ENCODE results near the gene ANKRD11.

DNA sequence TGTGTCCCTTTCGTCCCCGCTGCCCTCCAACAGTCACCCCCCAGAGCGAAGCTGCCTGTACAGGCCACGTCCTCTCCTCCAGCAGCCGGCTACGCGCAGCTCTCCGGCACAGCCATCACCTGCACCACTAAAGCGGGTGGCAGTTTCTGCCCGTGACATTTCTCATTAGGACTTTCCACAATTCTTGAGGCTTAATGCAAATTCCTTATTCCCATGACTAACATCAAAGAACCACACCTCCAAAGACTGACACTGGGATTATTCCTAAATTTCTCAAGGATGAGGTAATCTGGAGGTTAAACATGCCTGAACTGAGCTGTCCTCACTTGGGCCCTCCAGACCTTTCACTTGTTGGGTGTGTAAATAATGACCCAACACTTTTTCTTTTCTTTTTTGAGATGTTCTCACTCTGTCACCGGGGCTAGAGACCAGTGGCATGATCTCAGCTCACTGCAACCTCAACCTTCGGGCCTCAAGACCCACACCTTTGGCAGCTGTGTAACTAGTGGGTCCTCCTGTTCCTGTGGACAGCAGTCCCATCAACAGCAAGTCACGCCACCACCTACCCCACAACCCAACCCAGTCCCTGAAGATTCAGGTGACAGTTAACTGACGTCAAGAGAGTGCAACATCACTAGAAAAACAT, 11.7 kb downstream of the ANKRD11 start:
- TF ChIP-seq SUZ12 (IDR thresholded peaks at IDR 0.05; ENCODE audit: extremely low read depth, insufficient read depth, insufficient read length) (no peak), YY1 (IDR thresholded peaks at IDR 0.05; ENCODE audit: insufficient read depth, insufficient read length) (no peak)
